Naive B cell (primary cell): ENCODE data around the gene JAG2. TPM values are rescaled to one million over a fixed set of nuclear protein-coding genes. Genes with fewer than 3 reads are reported as not detected.
A peak's percentile ranks its signal among the peaks of the same experiment; 100 is the strongest.

ENCODE experiments used
- ATAC-seq, 2 donors: fragments of 150-1000 bp; cut with Tn5 transposase; 2 replicates each; pipeline ENCODE4 v1.10.0; 2021; ENCODE audit warnings: low read depth in 2 of 2, mild to moderate bottlenecking in 2 of 2, moderate library complexity in 2 of 2
- DNase-seq: peaks from one replicate; pipeline ENCODE4 v3.0.0; 2022
- H3K27ac Mint-ChIP-seq, 6 donors: one replicate each; pipeline ENCODE4 v1.8.0; 2020 to 2022; ENCODE audit warnings: mild to moderate bottlenecking in 6 of 6, mixed read lengths in 6 of 6, moderate library complexity in 5 of 6, inconsistent platforms in 2 of 6
- H3K27me3 Mint-ChIP-seq, 3 donors: one replicate each; pipeline ENCODE4 v1.8.0; 2021 to 2022; ENCODE audit warnings: mixed read lengths in 3 of 3, mild to moderate bottlenecking in 1 of 3
- H3K36me3 Mint-ChIP-seq, 2 donors: one replicate each; pipeline ENCODE4 v1.8.0; 2020 to 2022; ENCODE audit warnings: mixed read lengths in 2 of 2, inconsistent platforms in 1 of 2, mild to moderate bottlenecking in 1 of 2
- H3K4me1 Mint-ChIP-seq, 3 donors: one replicate each; pipeline ENCODE4 v1.8.0; 2020 to 2022; ENCODE audit warnings: mixed read lengths in 3 of 3, inconsistent platforms in 1 of 3, mild to moderate bottlenecking in 1 of 3, moderate library complexity in 1 of 3
- H3K4me3 Mint-ChIP-seq, 8 donors: one replicate each; pipeline ENCODE4 v1.8.0; 2020 to 2022; ENCODE audit warnings: mild to moderate bottlenecking in 8 of 8, mixed read lengths in 8 of 8, moderate library complexity in 8 of 8, inconsistent platforms in 2 of 8
- H3K9me3 Mint-ChIP-seq, 7 donors: one replicate each; pipeline ENCODE4 v1.8.0; 2020 to 2022; ENCODE audit warnings: mixed read lengths in 7 of 7, mild to moderate bottlenecking in 5 of 7, inconsistent platforms in 2 of 7, moderate library complexity in 1 of 7
- polyA plus RNA-seq, 6 donors: library from polyadenylated mRNA; unstranded; fragments of 300-500 nt; fragmentation: Illumina TruSeq; gene quantifications; one replicate each; pipeline ENCODE4 v1.2.3, GENCODE V29; 2021; ENCODE audit warnings: low read depth in 6 of 6

The JAG2 gene
- polyA plus RNA-seq, 6 donors from 2014 or later: not detected

DNA sequence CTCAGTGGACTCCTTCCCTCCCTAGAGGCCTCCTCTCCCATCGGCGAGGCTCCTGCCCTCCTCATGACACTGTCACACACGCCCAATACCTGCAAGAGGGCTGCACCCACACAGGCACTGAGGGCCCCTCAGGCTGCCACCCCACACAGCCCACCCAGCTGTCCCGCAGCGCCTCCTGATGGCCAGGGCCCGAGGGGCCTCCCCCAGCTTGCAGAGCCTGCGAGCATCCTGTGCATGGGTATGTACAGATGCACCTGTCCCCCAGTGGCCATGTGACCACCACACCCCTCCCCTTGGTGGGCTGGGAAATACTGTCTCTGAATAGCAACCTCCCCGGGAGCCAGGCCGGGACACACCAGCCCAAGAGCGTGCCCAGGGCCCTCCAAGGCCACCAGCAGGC, 31.5 kb upstream of the JAG2 start:
- peak overlapping the region in 2 of 8 donors; percentile 37 to 51 for H3K4me3 Mint-ChIP-seq
- H3K4me1 Mint-ChIP-seq: peaks cover 15 to 29% (median 27%) of the 10 kb centered on the region in 3 donors
- DNase-seq: no peak
- peaks cover 22 to 55% (median 41%) of the 10 kb centered on the region in 3 donors for H3K27me3 Mint-ChIP-seq
- H3K27ac Mint-ChIP-seq: no peak overlapping the region
- no peaks in the 10 kb centered on the region for H3K36me3 Mint-ChIP-seq
- no peaks in the 10 kb centered on the region for H3K9me3 Mint-ChIP-seq
- ATAC-seq: no peak

GRCh38 chr14:105199093-105199492, 30.5 kb upstream of the JAG2 start:
- H3K4me1 Mint-ChIP-seq: peaks cover 22 to 27% (median 25%) of the 10 kb centered on the region in 3 donors
- peaks cover 22 to 64% (median 50%) of the 10 kb centered on the region in 3 donors for H3K27me3 Mint-ChIP-seq
- no peak overlapping the region for H3K4me3 Mint-ChIP-seq
- no peaks in the 10 kb centered on the region for H3K9me3 Mint-ChIP-seq
- H3K36me3 Mint-ChIP-seq: no peaks in the 10 kb centered on the region
- H3K27ac Mint-ChIP-seq: peak overlapping the region in 2 of 6 donors; percentile 39 to 93
- ATAC-seq (no peak), DNase-seq (no peak)

DNA sequence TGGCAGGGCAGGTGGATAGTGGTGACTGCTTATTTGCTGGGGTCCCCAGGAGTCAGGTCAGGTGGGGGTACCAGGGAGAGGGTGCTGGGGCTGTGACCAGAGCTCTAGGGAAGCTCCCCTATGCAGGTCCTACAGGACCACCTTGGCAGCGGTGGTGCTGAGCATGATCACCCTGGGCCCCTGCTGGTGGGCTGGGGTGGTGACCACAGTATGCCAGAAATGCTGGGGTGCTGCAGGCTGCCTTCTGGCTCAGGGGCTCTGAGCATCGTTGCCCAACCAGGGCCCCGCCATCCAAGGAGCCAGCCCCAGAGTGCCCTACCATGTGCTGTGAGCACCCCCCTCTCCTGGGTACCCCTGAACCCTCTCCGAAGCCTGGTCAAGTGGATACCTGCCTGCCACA, 30.0 kb upstream of the JAG2 start:
- Mint-ChIP-seq H3K4me1 (peaks cover 26 to 32% (median 30%) of the 10 kb centered on the region in 3 donors), H3K9me3 (no peaks in the 10 kb centered on the region), H3K36me3 (no peaks in the 10 kb centered on the region), H3K27me3 (peaks cover 27 to 69% (median 54%) of the 10 kb centered on the region in 3 donors), H3K4me3 (peak overlapping the region in 1 of 8 donors; percentile 36), H3K27ac (peak overlapping the region in 3 of 6 donors; percentile 22 to 93 (median 38))
- ATAC-seq (no peak), DNase-seq (no peak)

DNA sequence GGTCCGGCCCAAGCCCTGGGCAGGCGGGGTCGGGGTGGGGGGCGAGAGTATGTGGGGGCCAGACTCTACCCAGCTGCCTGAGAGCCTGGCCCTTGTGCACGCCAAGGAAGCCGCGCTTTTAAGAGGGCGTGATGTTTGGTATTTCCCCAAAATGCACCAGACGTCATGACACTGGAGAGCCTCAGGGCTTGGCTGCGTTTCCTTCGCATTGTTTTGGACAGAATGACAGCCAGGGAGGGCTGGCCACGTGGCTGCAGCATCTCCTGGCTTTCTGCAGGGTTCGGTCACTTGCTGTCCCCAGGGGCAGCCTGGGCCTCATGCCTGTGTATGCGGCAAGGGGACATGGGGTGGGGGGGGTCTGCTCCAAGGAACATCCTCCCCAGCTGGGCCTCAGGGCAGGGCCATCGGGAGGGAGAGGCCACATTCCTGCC, 28.6 kb upstream of the JAG2 start:
- DNase-seq (peak; percentile 52), ATAC-seq (peak; percentile 71 to 73)
- H3K4me3 Mint-ChIP-seq: peak overlapping the region in 2 of 8 donors; percentile 41 to 65
- no peaks in the 10 kb centered on the region for H3K9me3 Mint-ChIP-seq
- peaks cover 27 to 70% (median 54%) of the 10 kb centered on the region in 3 donors for H3K27me3 Mint-ChIP-seq
- peak overlapping the region in 1 of 6 donors; percentile 22 for H3K27ac Mint-ChIP-seq
- peaks cover 28 to 39% (median 32%) of the 10 kb centered on the region in 3 donors for H3K4me1 Mint-ChIP-seq
- H3K36me3 Mint-ChIP-seq: no peaks in the 10 kb centered on the region

DNA sequence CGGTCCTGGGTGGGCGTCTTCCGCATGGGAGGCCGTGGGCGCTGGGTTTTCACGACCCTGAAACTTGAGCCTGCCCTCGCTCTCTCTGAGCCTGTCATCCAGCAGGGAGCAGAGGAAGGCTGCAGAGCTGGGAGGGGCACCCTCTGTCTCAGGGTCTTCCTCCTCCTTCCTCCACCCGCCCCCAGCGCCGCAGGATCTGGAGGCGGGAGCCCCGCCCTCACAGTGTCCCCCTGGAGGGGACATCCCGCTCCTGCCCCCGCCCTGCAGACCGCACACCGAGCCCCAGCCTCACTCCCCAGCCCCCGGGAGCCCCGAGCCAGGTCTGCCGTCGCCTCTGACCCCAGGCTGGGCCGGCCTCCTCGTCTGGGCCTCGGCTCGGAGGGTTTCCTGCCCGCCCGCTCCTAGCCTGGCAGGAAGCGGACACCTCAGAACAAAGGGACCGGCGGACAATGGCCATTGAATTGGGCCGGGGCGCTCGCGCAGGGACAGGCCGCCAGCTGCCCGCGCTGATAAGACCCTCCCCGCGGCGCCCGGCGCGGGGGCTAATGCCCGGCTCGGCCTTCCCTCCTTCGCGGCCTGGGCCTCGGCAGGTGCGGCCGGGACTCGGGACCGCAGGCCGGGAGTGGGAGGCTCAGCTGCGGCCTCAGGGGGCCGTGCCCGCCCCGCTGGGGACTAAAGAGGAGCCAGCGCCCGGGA, 27.8 kb upstream of the JAG2 start:
- no peaks in the 10 kb centered on the region for H3K9me3 Mint-ChIP-seq
- H3K27ac Mint-ChIP-seq: peak overlapping the region in 2 of 6 donors; percentile 66 to 78
- ATAC-seq (peak; percentile 4 to 9), DNase-seq (no peak)
- peaks cover 27 to 66% (median 54%) of the 10 kb centered on the region in 3 donors for H3K27me3 Mint-ChIP-seq
- H3K4me3 Mint-ChIP-seq: peak overlapping the region in 2 of 8 donors; percentile 40 to 65
- peaks cover 23 to 31% (median 25%) of the 10 kb centered on the region in 3 donors for H3K4me1 Mint-ChIP-seq
- H3K36me3 Mint-ChIP-seq: no peaks in the 10 kb centered on the region

- H3K27me3 Mint-ChIP-seq: peaks cover 27 to 68% (median 51%) of the 10 kb centered on the region in 3 donors
- peak overlapping the region in 2 of 6 donors; percentile 66 to 78 for H3K27ac Mint-ChIP-seq
- ATAC-seq (peak in 1 of 2 donors; percentile 8), DNase-seq (no peak)
- H3K4me3 Mint-ChIP-seq: peak overlapping the region in 5 of 8 donors; percentile 25 to 71 (median 40)
- no peaks in the 10 kb centered on the region for H3K36me3 Mint-ChIP-seq
- H3K4me1 Mint-ChIP-seq: peaks cover 22 to 30% (median 25%) of the 10 kb centered on the region in 3 donors
- no peaks in the 10 kb centered on the region for H3K9me3 Mint-ChIP-seq
These were observed 27.1 kb upstream of the JAG2 start for GRCh38 chr14:105195522-105196264.

- Mint-ChIP-seq H3K9me3 (no peaks in the 10 kb centered on the region), H3K27me3 (peaks cover 27 to 62% (median 46%) of the 10 kb centered on the region in 3 donors), H3K4me3 (no peak overlapping the region), H3K4me1 (peaks cover 20 to 30% (median 25%) of the 10 kb centered on the region in 3 donors), H3K36me3 (no peaks in the 10 kb centered on the region), H3K27ac (no peak overlapping the region)
- no peak for ATAC-seq
- no peak for DNase-seq
These were observed 26.5 kb upstream of the JAG2 start for GRCh38 chr14:105195051-105195450.

DNA sequence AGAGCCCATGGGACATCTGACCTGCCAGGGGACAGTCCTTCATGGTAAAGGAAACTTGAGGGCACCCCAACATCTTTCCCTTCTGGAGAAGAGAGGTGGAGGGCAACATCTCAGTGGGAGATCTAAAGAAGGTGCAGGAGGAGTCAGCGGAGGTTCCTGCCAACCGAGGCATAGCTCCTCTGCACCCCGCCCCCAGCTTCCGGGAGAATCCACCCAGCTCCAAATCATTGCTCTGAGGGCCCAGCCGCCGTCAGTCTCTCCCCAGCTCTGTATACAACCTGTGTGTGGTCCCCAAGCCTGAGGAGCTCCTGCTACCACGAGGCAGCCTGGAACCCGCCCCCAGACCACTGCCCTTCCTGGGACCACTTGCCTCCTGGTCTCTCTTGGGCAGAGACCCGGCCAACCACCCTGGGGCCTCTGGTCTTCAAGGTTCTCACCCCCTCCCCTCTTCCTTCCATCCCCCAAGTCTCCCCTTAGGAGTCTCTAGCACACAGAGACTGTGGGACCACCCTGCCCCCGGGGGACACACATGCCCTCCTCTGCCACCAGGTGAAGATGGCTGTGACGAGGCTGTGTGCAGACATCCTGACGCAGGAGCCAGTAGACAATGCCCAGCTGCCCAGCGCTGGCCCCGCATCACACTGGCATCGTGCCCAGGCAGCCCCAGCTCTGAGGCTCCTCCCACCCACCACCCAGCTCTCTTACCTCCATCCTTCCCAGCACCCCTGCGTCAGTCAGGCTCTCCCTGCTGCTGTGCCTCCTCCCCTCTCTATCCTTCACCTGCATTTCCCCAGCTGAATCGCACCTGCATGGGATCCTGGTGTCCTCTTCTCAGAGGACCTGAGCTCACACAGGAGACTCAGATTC, 25.6 kb upstream of the JAG2 start:
- H3K9me3 Mint-ChIP-seq: no peaks in the 10 kb centered on the region
- ATAC-seq (peak; percentile 44 to 47), DNase-seq (peak; percentile 34)
- peaks cover 28 to 60% (median 46%) of the 10 kb centered on the region in 3 donors for H3K27me3 Mint-ChIP-seq
- H3K4me1 Mint-ChIP-seq: peaks cover 20 to 30% (median 25%) of the 10 kb centered on the region in 3 donors
- peak overlapping the region in 3 of 6 donors; percentile 57 to 91 (median 83) for H3K27ac Mint-ChIP-seq
- peak overlapping the region; percentile 21 to 85 (median 75) for H3K4me3 Mint-ChIP-seq
- no peaks in the 10 kb centered on the region for H3K36me3 Mint-ChIP-seq

- H3K4me1 Mint-ChIP-seq: peaks cover 17 to 30% (median 25%) of the 10 kb centered on the region in 3 donors
- H3K4me3 Mint-ChIP-seq: peak overlapping the region in 6 of 8 donors; percentile 15 to 80 (median 50)
- H3K27ac Mint-ChIP-seq: peak overlapping the region in 1 of 6 donors; percentile 88
- ATAC-seq (peak; percentile 9 to 13), DNase-seq (no peak)
- H3K9me3 Mint-ChIP-seq: peaks cover 0 to 10% (median 6%) of the 10 kb centered on the region in 7 donors
- H3K36me3 Mint-ChIP-seq: peaks cover 0 to 9% of the 10 kb centered on the region in 2 donors
- H3K27me3 Mint-ChIP-seq: peaks cover 23 to 59% (median 46%) of the 10 kb centered on the region in 3 donors
These were observed 24.5 kb upstream of the JAG2 start for GRCh38 chr14:105192866-105193731.

DNA sequence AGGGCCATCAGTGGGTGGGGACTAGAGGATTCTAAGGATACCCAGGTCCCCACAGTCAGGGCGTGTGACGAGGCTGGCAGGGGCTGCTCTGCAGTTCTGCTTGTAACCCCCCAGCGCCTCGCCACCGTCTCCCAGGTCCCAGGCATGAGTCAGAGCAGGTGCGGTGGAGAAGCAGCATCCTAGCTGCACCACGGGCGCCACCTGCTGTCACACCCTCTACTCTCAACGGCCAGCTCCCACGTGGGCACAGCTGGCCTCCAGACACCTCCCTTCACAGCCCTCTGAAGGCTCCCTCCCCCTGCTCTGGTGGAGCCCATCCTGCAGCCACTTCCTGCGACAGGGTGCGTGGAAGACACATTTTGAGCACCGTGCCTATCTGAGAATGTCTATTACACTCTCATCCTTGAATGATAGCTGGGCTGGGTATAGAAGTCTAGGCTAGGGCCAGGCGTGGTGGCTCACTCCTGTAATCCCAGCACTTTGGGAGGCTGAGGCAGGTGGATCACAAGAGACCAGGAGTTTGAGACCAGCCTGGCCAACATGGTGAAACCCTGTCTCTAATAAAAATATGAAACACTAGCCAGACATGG, 19.5 kb upstream of the JAG2 start:
- Mint-ChIP-seq H3K36me3 (peaks cover 0 to 12% of the 10 kb centered on the region in 2 donors), H3K9me3 (peaks cover 0 to 12% (median 9%) of the 10 kb centered on the region in 7 donors), H3K27ac (no peak overlapping the region), H3K4me1 (peaks cover 2 to 5% (median 4%) of the 10 kb centered on the region in 3 donors), H3K4me3 (peak overlapping the region in 1 of 8 donors; percentile 21), H3K27me3 (peaks cover 10 to 47% (median 33%) of the 10 kb centered on the region in 3 donors)
- ATAC-seq (no peak), DNase-seq (no peak)

DNA sequence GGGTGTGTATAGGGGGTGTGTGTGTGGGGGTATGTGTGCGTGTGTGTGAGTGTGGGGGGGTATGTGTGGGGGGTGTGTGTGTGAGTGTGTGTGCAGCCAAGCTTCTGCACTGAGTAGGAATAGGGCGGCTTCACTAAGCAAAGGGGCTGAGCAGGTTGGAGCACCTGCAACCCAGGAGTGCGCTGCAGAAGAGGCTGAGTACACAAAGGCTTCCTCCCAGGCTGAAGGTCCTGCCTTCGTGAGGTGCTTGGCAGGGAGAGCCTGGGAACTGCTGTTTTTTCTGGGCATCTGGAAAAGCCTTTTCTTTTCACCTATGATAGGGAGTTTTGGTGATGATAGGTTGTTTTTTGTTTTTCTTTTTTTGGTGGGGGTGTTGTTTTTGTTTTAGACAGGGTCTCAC, 18.5 kb upstream of the JAG2 start:
- peak overlapping the region in 1 of 8 donors; percentile 35 for H3K4me3 Mint-ChIP-seq
- H3K9me3 Mint-ChIP-seq: peaks cover 0 to 12% (median 9%) of the 10 kb centered on the region in 7 donors
- ATAC-seq: no peak
- no peak for DNase-seq
- H3K36me3 Mint-ChIP-seq: peaks cover 0 to 12% of the 10 kb centered on the region in 2 donors
- H3K4me1 Mint-ChIP-seq: peaks cover 0 to 3% (median 0%) of the 10 kb centered on the region in 3 donors
- H3K27me3 Mint-ChIP-seq: peaks cover 10 to 47% (median 33%) of the 10 kb centered on the region in 3 donors
- no peak overlapping the region for H3K27ac Mint-ChIP-seq
